WERI-Rb-1 (cell line): ENCODE measurements around the gene ELF1.

ENCODE experiments used
- DNase-seq: peaks from one replicate; pipeline ENCODE4 v3.0.0-alpha.2; 2020
- H3K27ac ChIP-seq: fragments of 250-450 bp; sonication (Bioruptor Pico); 2 replicates; pipeline ENCODE4 v1.5.1; 2020; ENCODE audit warnings: mild to moderate bottlenecking, moderate library complexity
- H3K27me3 ChIP-seq: fragments of 250-450 bp; sonication (Bioruptor Pico); 2 replicates; pipeline ENCODE4 v1.5.1; 2021; ENCODE audit warnings: mild to moderate bottlenecking, low read depth, moderate library complexity; ENCODE audit not compliant: insufficient read depth, severe bottlenecking
- H3K36me3 ChIP-seq: fragments of 250-450 bp; sonication (Bioruptor Pico); 2 replicates; pipeline ENCODE4 v1.5.1; 2020; ENCODE audit warnings: mild to moderate bottlenecking, moderate library complexity
- H3K4me3 ChIP-seq: 2 replicates; pipeline ENCODE4 v1.5.1; 2011; ENCODE audit warnings: low read depth, mild to moderate bottlenecking, control low read depth, low read length
- H3K9me3 ChIP-seq: fragments of 250-450 bp; sonication (Bioruptor Pico); 2 replicates; pipeline ENCODE4 v1.5.1; 2021; ENCODE audit warnings: mild to moderate bottlenecking, moderate library complexity; ENCODE audit not compliant: severe bottlenecking
- CTCF ChIP-seq: IDR thresholded peaks from 2 replicates; pipeline ENCODE4 v1.5.1; 2011; ENCODE audit warnings: low read depth, mild to moderate bottlenecking, control low read depth, inconsistent platforms, low read length

Gene ELF1

GRCh38 chr13:41019011-41019487 is at the start of gene ELF1:
ELF1 (minus strand) TSS chr13:41019316; CDS start chr13:40982054, 37,262 bp downstream.
- no peaks in the 10 kb centered on the region for H3K36me3 ChIP-seq
- no peaks in the 10 kb centered on the region for H3K27me3 ChIP-seq
- no peaks in the 10 kb centered on the region for H3K9me3 ChIP-seq
- H3K27ac ChIP-seq = peak within 1 kb of the TSS; percentile 20; the same call in 1 of the 2 replicates
- TF ChIP-seq CTCF = no peak
- no peak within 1 kb of the TSS for H3K4me3 ChIP-seq
- DNase-seq = no peak

- H3K4me3 ChIP-seq = no peak overlapping the region
- no peak overlapping the region for H3K27ac ChIP-seq
- DNase-seq = no peak
- peaks cover 18% of the 10 kb centered on the region for H3K36me3 ChIP-seq
- no peak for TF ChIP-seq CTCF
- no peaks in the 10 kb centered on the region for H3K9me3 ChIP-seq
- H3K27me3 ChIP-seq = no peaks in the 10 kb centered on the region
These were observed 46.0 kb upstream of the ELF1 start for GRCh38 chr13:41065078-41065477.

- no peak overlapping the region for H3K27ac ChIP-seq
- H3K27me3 ChIP-seq = no peaks in the 10 kb centered on the region
- no peaks in the 10 kb centered on the region for H3K9me3 ChIP-seq
- TF ChIP-seq CTCF = no peak
- no peak for DNase-seq
- no peak overlapping the region for H3K4me3 ChIP-seq
- H3K36me3 ChIP-seq = peaks cover 18% of the 10 kb centered on the region
These were observed 45.4 kb upstream of the ELF1 start for GRCh38 chr13:41064493-41064892.

- DNase-seq = no peak
- Histone ChIP-seq H3K4me3 (peak overlapping the region; percentile 81), H3K27ac (peak overlapping the region; percentile 93), H3K36me3 (peaks cover 6% of the 10 kb centered on the region), H3K27me3 (no peaks in the 10 kb centered on the region), H3K9me3 (no peaks in the 10 kb centered on the region)
- no peak for TF ChIP-seq CTCF
These were observed 43.1 kb upstream of the ELF1 start for GRCh38 chr13:41061914-41062837.

GRCh38 chr13:41061075-41061913 is 42.2 kb upstream of the ELF1 start, which contains the start of gene WBP4:
WBP4 (plus strand) TSS chr13:41061509; CDS start chr13:41061674, 165 bp downstream.
- Histone ChIP-seq H3K27ac (peak within 1 kb of the TSS; percentile 93), H3K4me3 (peak within 1 kb of the TSS; percentile 81), H3K27me3 (no peaks in the 10 kb centered on the region), H3K36me3 (peaks cover 3% of the 10 kb centered on the region; the same call in 1 of the 2 replicates), H3K9me3 (no peaks in the 10 kb centered on the region)
- DNase-seq = peak; percentile 87
- no peak for TF ChIP-seq CTCF
